HCT116 (cell line): ENCODE results near the gene VSIG4. TPM values are rescaled to one million over a fixed set of nuclear protein-coding genes. Genes with fewer than 3 reads are reported as not detected.

Source experiments
- ATAC-seq: fragments of 200-7000 bp; cut with Tn5 transposase; 2 replicates; pipeline ENCODE4 v1.9.1; 2020; ENCODE audit warnings: mild to moderate bottlenecking, moderate library complexity
- BruUV-seq: library from RNA; stranded (reverse); fragments of 400-500 nt; replicated peaks from 2 replicates; lab custom pipeline; 2021; lab: Mats Ljungman, UMichigan
- CTCF ChIA-PET: fragments of 300-600 bp; sonication (Branson Sonifier 250); formaldehyde crosslinking; loops from one replicate; lab custom pipeline; 2021; ENCODE audit warnings: antibody characterized with exemption; lab: Charles Lee
- POLR2A ChIA-PET: fragments of 300-600, 350-600 bp; sonication (Branson Sonifier 250); formaldehyde crosslinking; loops from one replicate; lab custom pipeline; 2021; ENCODE audit warnings: antibody characterized with exemption; lab: Charles Lee
- RAD21 ChIA-PET, 2 experiments: fragments of 300-600 bp; sonication (Branson Sonifier 250); formaldehyde crosslinking; loops; one replicate each; lab custom pipeline; 2023; ENCODE audit warnings: low total read pairs in 2 of 2; ENCODE audit not compliant: uncharacterized antibody in 2 of 2, unreplicated experiment in 2 of 2, low non-redundant PET in 1 of 2; lab: Charles Lee
- DNase-seq: peaks from one replicate; pipeline ENCODE4 v3.0.0-alpha.2; 2010; ENCODE audit warnings: low read depth, low spot score
- H2AFZ ChIP-seq: fragments of 200-600 bp; shearing (Covaris generic), sonication (generic); 2 replicates; pipeline ENCODE4 v1.6.1; 2017; ENCODE audit warnings: low read depth, mixed run types, mixed read lengths, antibody characterized with exemption, low read length; ENCODE audit not compliant: poor library complexity, severe bottlenecking
- H3K27ac ChIP-seq: 2 replicates; pipeline ENCODE4 v1.5.1; 2012; ENCODE audit warnings: low read depth, low read length
- H3K27me3 ChIP-seq: fragments of 200-600 bp; sonication (generic); 2 replicates; pipeline ENCODE4 v1.6.1; 2016; ENCODE audit warnings: mixed run types, low read length, mixed read lengths; ENCODE audit not compliant: insufficient read depth
- H3K36me3 ChIP-seq, 2 experiments: fragments of 200-500 bp in 1 of 2; fragments of 200-600 bp in 1 of 2; sonication (Bioruptor generic) in 1 of 2; sonication (generic) in 1 of 2; 2 replicates each; pipeline versions ENCODE4 v1.5.1 to v1.6.1; 2014 to 2016; ENCODE audit warnings: low read length in 2 of 2, inconsistent platforms in 1 of 2, mixed read lengths in 1 of 2, mixed run types in 1 of 2; ENCODE audit not compliant: insufficient read depth in 2 of 2, control insufficient read depth in 1 of 2
- H3K4me1 ChIP-seq, 2 experiments: fragments of 200-600 bp in 1 of 2; sonication (generic) in 1 of 2; 2 replicates each; pipeline versions ENCODE4 v1.5.1 to v1.6.1; 2012 to 2017; ENCODE audit warnings: low read length in 2 of 2, inconsistent platforms in 1 of 2, mild to moderate bottlenecking in 1 of 2, mixed read lengths in 1 of 2, mixed run types in 1 of 2, moderate library complexity in 1 of 2; ENCODE audit not compliant: insufficient read depth in 2 of 2, control insufficient read depth in 1 of 2
- H3K4me2 ChIP-seq: fragments of 200-600 bp; sonication (generic); 2 replicates; pipeline ENCODE4 v1.6.1; 2017; ENCODE audit warnings: mixed run types, low read length, mixed read lengths
- H3K4me3 ChIP-seq, 2 experiments: fragments of 200-600 bp in 1 of 2; sonication (generic) in 1 of 2; replicated peaks in 1 of 2; 2 replicates each; pipeline ENCODE4 v1.5.1; 2011 to 2016; ENCODE audit warnings: low read length in 2 of 2, control low read depth in 1 of 2, low read depth in 1 of 2, mild to moderate bottlenecking in 1 of 2, mixed read lengths in 1 of 2, mixed run types in 1 of 2
- H3K79me2 ChIP-seq: fragments of 200-600 bp; sonication (generic); 2 replicates; pipeline ENCODE4 v1.6.1; 2017; ENCODE audit warnings: mild to moderate bottlenecking, mixed run types, low read length, moderate library complexity, mixed read lengths; ENCODE audit not compliant: insufficient read depth
- H3K9ac ChIP-seq: fragments of 200-600 bp; sonication (generic); 2 replicates; pipeline ENCODE4 v1.6.1; 2016; ENCODE audit warnings: low read length, mixed read lengths
- H3K9me2 ChIP-seq: fragments of 200-600 bp; sonication (generic), shearing (Covaris generic); 2 replicates; pipeline ENCODE4 v1.6.1; 2017; ENCODE audit warnings: mixed run types, mild to moderate bottlenecking, moderate library complexity; ENCODE audit not compliant: insufficient read depth
- H3K9me3 ChIP-seq, 2 experiments: fragments of 200-500 bp in 1 of 2; fragments of 200-600 bp in 1 of 2; sonication (Bioruptor generic) in 1 of 2; sonication (generic) in 1 of 2; 2 replicates each; pipeline ENCODE4 v1.6.1; 2014 to 2017; ENCODE audit warnings: low read length in 2 of 2, mixed read lengths in 2 of 2, inconsistent platforms in 1 of 2, low read depth in 1 of 2, mild to moderate bottlenecking in 1 of 2, mixed run types in 1 of 2, moderate library complexity in 1 of 2; ENCODE audit not compliant: control insufficient read depth in 1 of 2, insufficient read depth in 1 of 2
- H4K20me1 ChIP-seq: fragments of 200-600 bp; sonication (generic), shearing (Covaris generic); 2 replicates; pipeline ENCODE4 v1.6.1; 2017; ENCODE audit warnings: mixed run types, mild to moderate bottlenecking, moderate library complexity; ENCODE audit not compliant: insufficient read depth
- CEBPB ChIP-seq: IDR thresholded peaks from 2 replicates; pipeline ENCODE4 v1.6.1; 2012; ENCODE audit warnings: low read depth
- EGR1 ChIP-seq: IDR thresholded peaks from 2 replicates; pipeline ENCODE4 v1.6.1; 2012; ENCODE audit warnings: low read depth
- MAX ChIP-seq: IDR thresholded peaks from 2 replicates; pipeline ENCODE4 v1.6.1; 2012
- REST ChIP-seq: IDR thresholded peaks from 2 replicates; pipeline ENCODE4 v1.6.1; 2012; ENCODE audit warnings: low read depth
- SIN3A ChIP-seq: IDR thresholded peaks from 2 replicates; pipeline ENCODE4 v1.6.1; 2012; ENCODE audit warnings: low read depth
- intact Hi-C: fragments of 100-400 bp; cut with micrococcal nuclease; formaldehyde crosslinking; loops from 2 replicates; pipeline ENCODE4 v1.10.0; 2022
- total RNA-seq: library from RNA; stranded (reverse); gene quantifications from one replicate; pipeline ENCODE4 v1.2.1, GENCODE V29; 2021; ENCODE audit not compliant: unreplicated experiment

The VSIG4 gene
- total RNA-seq, 1 experiment from 2014 or later = 0.59 TPM

- BruUV-seq = no TSS peak
- RAD21 ChIA-PET = no interaction called here
- H4K20me1 ChIP-seq = no peaks in the 10 kb centered on the region
- H3K9me2 ChIP-seq = no peaks in the 10 kb centered on the region
- CTCF ChIA-PET = no interaction called here
- no peak for ATAC-seq
- no peak for DNase-seq
- H3K79me2 ChIP-seq = no peaks in the 10 kb centered on the region
- POLR2A ChIA-PET = no interaction called here
- no peaks in the 10 kb centered on the region for H3K4me1 ChIP-seq
- TF ChIP-seq REST (no peak), MAX (no peak), CEBPB (no peak), SIN3A (no peak), EGR1 (no peak)
- no peak overlapping the region for H2AFZ ChIP-seq
- H3K27ac ChIP-seq = no peak overlapping the region
- no peak overlapping the region for H3K4me2 ChIP-seq
- H3K4me3 ChIP-seq = no peak overlapping the region
- H3K36me3 ChIP-seq = no peaks in the 10 kb centered on the region
- H3K9ac ChIP-seq = no peak overlapping the region
- H3K9me3 ChIP-seq = no peaks in the 10 kb centered on the region
- H3K27me3 ChIP-seq = no peaks in the 10 kb centered on the region
- intact Hi-C loops = no loop called here
These were observed 36.9 kb upstream of the VSIG4 start for GRCh38 chrX:66076801-66077200.
